Vagina (tissue), 2 donors: Measurements from ENCODE around the gene CLIC6.

Experiments used
- CTCF ChIP-seq, 3 experiments: fragments of 450-650 bp in 2 of 3; fragments of 200-600 bp in 1 of 3; sonication (generic) in 1 of 3; IDR thresholded peaks; one replicate each; pipeline ENCODE4 v1.5.1; 2017 to 2019; ENCODE audit warnings: antibody characterized with exemption in 3 of 3, mild to moderate bottlenecking in 2 of 3, moderate library complexity in 2 of 3
- POLR2A ChIP-seq, 2 donors: fragments of 450-650 bp; IDR thresholded peaks; one replicate each; pipeline ENCODE4 v1.6.1; 2017; ENCODE audit warnings: antibody characterized with exemption in 2 of 2, mild to moderate bottlenecking in 2 of 2, moderate library complexity in 2 of 2
- POLR2AphosphoS5 ChIP-seq, 2 donors: sonication (generic); formaldehyde crosslinking; IDR thresholded peaks; one replicate each; pipeline ENCODE4 v1.9.0; 2017; ENCODE audit warnings: antibody characterized with exemption in 2 of 2, mild to moderate bottlenecking in 2 of 2, low read depth in 1 of 2; ENCODE audit not compliant: insufficient read depth in 1 of 2

GRCh38 chr21:34733852-34734251 is 65.1 kb downstream of the CLIC6 start:
- TF ChIP-seq CTCF (IDR thresholded peaks at IDR 0.05) = no peak
- no peak for TF ChIP-seq POLR2A (IDR thresholded peaks at IDR 0.05)
- no peak for TF ChIP-seq POLR2AphosphoS5 (IDR thresholded peaks at IDR 0.05; ENCODE audit: insufficient read depth in 1 of 2, low read depth in 1 of 2)
